NCI-H524 treated with DMSO at 0.1 percent for 48 hours (cell line): ENCODE results near the gene SLC35F2.
"Not testable (repeated sequence)": the region's sequence is repeated elsewhere in the genome, so short reads cannot be mapped to it uniquely, and the experiment has no call there.

ENCODE experiments used
- DNase-seq: peaks from one replicate; lab custom pipeline; 2025; lab: John Stamatoyannopoulos, UW

SLC35F2 gene

DNA sequence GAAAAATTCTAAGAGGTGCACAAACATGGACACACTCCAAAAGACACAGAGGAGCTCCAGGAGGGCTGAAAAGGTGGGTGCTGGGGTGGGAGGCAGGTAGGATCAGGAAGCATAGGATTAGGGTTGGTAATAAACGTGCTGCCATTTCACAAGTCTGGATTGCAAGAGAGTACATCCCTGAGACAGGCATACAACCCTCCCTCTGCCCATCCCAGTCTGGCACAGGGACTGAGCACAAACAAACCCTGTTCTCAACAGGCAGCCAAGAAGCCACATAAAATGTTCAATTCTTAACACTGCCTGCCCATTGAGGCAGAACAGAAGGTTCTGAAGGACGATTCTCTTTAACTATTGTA is 18.5 kb downstream of the SLC35F2 start:
- no peak for DNase-seq

- no peak for DNase-seq
Observed at GRCh38 chr11:107836851-107837250, 21.7 kb downstream of the SLC35F2 start.

- no peak for DNase-seq
Observed at GRCh38 chr11:107834995-107835394, 23.6 kb downstream of the SLC35F2 start.

- not testable (repeated sequence) for DNase-seq
Observed at GRCh38 chr11:107833926-107834325, 24.7 kb downstream of the SLC35F2 start.

DNA sequence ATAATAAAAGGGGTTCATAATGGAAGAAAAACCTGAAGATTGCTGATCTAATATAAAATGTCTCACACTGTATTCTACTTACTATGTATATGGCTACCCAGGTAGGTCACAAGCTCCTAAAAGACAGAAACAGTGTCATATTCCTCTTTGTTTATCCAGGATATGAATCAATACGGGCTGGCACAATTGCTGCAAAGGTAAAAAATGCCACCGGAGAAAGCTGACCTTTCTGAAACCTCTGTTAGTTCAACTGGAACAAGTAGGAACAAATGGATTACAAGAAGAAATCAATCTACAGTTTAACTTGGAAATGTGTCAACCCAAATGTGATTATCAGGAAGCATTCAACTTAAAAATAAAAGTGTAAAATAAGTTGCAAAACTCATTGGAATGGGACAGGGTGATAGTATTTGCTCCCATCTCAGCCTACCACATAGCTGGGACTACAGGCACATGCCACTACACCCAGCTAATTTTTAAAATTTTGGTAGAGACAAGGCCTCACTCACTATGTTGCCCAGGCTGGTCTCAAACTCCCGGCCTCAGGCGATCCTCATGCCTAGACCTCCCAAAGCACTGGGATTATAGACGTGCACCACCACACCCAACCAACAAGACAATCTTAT is 27.6 kb downstream of the SLC35F2 start:
- DNase-seq: no peak

- no peak for DNase-seq
Observed at GRCh38 chr11:107827041-107827440, 31.5 kb downstream of the SLC35F2 start.

DNA sequence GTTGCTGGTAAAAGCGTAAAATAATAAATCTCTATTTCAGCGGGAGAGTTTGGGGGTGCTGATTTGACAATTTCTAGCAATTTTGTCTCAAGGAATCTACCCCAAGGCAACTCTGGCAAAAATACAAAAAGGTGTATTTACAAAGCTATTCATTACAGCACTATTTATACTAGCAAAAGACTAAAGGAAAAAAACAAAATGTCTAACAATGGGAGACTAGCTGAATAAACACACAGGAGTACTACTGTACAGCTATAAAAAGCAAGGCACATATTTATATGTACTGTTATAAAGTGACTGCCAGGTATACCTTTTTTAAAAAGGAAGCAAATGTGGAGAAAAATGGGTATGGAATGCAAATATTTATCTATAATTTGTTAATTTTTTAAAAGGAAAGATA is 32.7 kb downstream of the SLC35F2 start:
- DNase-seq: no peak

- no peak for DNase-seq
Observed at GRCh38 chr11:107824668-107825369, 33.8 kb downstream of the SLC35F2 start.

DNA sequence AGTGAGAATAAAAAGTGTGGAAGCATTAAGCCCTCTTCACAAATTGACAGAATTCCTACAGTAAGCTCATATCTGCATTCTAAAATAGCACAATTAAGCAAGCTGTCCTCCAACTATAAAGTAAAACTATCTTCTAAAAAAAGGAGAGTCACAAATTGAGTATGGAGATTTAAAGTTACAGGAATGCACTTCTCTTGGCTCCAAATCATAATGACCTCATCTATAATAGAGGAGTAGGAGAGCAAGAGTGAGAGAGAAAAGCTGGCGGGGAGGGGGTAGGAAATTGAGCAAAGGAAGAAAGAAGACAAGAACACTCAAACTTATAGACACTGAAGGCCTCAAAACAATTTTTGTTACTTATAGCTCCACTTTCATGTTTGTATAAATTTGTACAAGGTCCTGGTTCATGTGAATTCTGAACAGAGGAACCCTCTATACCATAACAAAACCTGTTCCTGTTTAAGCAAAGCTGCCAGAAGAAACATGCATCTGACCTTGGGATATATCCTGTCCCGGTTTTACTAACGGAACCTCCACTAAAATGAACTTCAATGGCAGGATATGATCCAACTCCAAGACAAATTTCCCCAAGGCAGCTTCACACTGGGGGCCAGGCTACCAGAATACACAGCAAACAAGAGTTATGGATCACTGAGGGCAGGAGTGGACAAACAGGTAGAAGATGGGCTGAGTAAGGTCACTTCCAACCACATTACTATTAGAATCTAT is 37.2 kb downstream of the SLC35F2 start:
- DNase-seq: no peak

GRCh38 chr11:107819361-107820014 is 39.1 kb downstream of the SLC35F2 start:
- DNase-seq: no peak

GRCh38 chr11:107818491-107818890 is 40.1 kb downstream of the SLC35F2 start:
- DNase-seq: no peak

DNA sequence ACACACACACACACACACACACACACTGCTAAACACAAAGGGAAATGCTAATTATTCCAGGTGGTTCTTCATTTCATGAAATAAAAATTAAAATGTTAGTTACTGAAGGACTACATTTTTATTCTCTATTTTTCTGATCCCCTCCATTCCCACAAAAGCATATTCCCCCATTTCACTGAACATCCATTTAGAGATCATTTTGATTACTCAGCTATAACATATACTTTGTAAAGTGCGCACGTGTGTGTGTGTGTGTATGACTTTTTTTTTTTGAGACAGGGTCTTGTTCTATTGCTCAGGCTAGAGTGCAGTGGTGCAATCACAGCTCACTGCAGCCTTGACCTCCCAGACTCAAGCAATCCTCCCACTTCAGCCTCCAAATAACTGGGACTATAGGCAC is 42.6 kb downstream of the SLC35F2 start:
- DNase-seq: no peak

GRCh38 chr11:107810875-107811274 is 47.7 kb downstream of the SLC35F2 start:
- no peak for DNase-seq

- DNase-seq: no peak
Observed at GRCh38 chr11:107808521-107808920, 50.1 kb downstream of the SLC35F2 start.

DNA sequence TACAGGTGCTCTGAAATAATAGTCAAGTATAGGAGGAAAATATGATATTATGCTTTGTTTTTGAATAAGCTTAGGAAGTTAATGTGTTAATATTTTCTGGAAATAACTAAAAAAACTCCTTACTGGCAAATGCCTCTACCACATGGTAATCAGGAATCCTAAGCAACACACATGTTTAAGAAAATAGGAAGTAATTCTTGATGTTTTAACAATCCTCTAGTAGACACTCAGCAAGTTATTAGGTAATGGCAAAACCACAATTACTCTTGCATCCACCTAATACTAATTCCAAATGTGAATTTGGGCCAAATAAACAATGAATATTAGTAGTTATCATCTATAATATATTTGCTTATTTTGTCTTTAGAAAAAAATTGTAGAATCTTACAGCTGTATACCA is 53.6 kb downstream of the SLC35F2 start:
- DNase-seq: no peak

DNA sequence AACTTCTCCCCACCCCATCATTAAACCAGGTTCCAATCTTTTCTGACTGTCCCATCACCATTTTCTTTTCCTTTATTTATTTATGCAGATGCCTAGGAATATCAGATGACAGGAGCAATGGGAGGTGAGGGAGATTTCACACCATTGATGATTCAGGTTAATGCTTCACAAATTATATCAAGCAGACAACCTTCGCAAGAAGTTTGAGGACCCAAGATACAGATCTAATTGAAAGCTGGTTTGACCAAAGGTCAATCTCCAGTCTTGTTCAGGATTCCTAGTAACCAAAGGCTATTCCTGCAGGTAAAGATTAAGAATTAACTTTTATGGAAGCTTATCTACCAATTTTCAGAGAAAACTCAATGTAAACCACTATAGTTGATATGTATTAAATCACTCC is 54.4 kb downstream of the SLC35F2 start:
- no peak for DNase-seq

- DNase-seq: no peak
Observed at GRCh38 chr11:107801641-107802040, 56.9 kb downstream of the SLC35F2 start.

DNA sequence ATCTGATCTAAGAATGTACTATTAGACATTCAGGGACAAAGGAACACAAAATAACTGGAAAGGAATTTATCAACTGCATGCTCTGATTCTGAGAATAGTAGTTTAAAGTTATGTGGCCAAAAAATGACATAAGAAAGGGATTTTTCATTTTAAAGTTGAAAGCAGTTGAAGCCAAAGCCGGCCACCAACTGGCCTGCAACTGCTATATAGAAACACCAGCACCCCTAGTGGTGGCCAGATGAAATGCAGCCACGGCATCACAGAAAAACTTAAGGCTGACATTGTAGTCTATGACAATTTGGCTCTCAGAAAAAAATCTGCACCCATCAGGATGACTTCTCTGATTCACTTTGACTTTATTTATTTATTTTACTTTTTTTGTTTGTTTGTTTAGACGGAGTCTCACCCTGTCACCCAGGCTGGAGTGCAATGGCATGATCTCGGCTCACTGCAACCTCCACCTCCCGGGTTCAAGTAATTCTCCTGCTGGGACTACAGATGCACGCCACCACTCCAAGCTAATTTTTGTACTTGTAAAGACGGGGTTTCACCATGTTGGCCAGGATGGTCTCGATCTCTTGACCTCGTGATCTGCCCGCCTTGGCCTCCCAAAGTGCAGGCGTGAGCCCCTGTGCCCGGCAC is 59.2 kb downstream of the SLC35F2 start:
- DNase-seq: no peak

GRCh38 chr11:107792049-107792443 is 66.5 kb downstream of the SLC35F2 start:
- DNase-seq: no peak

GRCh38 chr11:107791343-107792048 is 67.1 kb downstream of the SLC35F2 start:
- no peak for DNase-seq

DNA sequence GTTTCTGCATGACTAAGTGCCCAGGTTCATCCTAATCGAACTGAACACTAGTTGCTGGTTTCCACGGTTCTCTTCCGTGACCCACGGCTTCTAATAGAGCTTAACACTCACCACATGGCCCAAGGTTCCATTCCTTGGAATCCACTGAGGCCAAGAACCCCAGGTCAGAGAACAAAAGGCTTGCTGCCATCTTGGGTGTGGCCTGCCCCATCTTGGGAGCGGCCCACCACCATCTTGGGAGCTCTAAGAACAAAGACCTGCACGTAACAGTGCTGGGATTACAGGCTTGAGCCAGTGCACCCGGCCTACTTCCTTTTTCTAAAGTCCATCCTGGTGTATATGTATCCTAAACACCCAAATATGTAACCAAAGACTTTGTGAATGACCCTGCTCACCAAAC is 68.8 kb downstream of the SLC35F2 start:
- DNase-seq: no peak

DNA sequence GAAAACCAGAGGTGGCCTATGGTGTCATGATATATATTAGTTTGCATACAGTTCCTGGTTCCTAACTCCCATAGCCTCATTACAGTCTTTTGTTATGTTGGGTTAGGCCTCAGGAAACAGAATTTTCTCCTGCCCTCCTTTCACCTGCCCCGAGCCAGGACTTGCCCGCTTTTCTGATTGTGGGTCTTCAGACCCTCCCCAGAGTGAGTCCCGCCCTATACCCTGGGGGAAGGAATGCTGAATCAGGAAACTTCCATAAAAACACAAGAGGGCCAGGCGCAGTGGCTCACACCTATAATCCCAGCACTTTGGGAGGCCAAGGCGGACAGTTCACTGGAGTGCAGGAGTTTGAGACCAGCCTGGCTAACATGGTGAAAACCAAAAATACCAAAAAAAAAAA is 70.9 kb downstream of the SLC35F2 start:
- no peak for DNase-seq
